MM.1S (cell line): ENCODE measurements around the gene ZNF45.
A peak's percentile ranks its signal among the peaks of the same experiment; 100 is the strongest.

Source experiments
- DNase-seq: peaks from one replicate; pipeline ENCODE4 v3.0.0-alpha.2; 2015
- H2AFZ ChIP-seq: fragments of 300-600 bp; sonication (generic); 2 replicates; pipeline ENCODE4 v1.6.0; 2016; ENCODE audit warnings: antibody characterized with exemption, low read length
- H3F3A ChIP-seq: fragments of 300-600 bp; sonication (generic); 2 replicates; pipeline ENCODE4 v1.6.1; 2016; ENCODE audit warnings: mild to moderate bottlenecking, antibody characterized with exemption, low read length, moderate library complexity, mixed read lengths; ENCODE audit not compliant: insufficient read depth
- H3K27ac ChIP-seq: fragments of 300-600 bp; sonication (generic); 2 replicates; pipeline ENCODE4 v1.5.1; 2016; ENCODE audit warnings: mild to moderate bottlenecking, low read length
- H3K27me3 ChIP-seq: fragments of 300-600 bp; sonication (generic); replicated peaks from 2 replicates; pipeline ENCODE4 v1.6.0; 2016; ENCODE audit warnings: low read length; ENCODE audit not compliant: insufficient read depth
- H3K36me3 ChIP-seq: fragments of 300-600 bp; sonication (generic); replicated peaks from 2 replicates; pipeline ENCODE4 v1.6.1; 2016; ENCODE audit warnings: mild to moderate bottlenecking, low read length, mixed read lengths; ENCODE audit not compliant: insufficient read depth
- H3K4me1 ChIP-seq: fragments of 300-600 bp; sonication (generic); 2 replicates; pipeline ENCODE4 v1.6.1; 2016; ENCODE audit warnings: low read length, mixed read lengths
- H3K4me2 ChIP-seq: fragments of 300-600 bp; sonication (generic); 2 replicates; pipeline ENCODE4 v1.6.0; 2016; ENCODE audit warnings: low read depth, low read length
- H3K4me3 ChIP-seq: fragments of 300-600 bp; sonication (generic); 2 replicates; pipeline ENCODE4 v1.5.1; 2016; ENCODE audit warnings: low read length, mixed read lengths
- H3K79me2 ChIP-seq: fragments of 300-600 bp; sonication (generic); 2 replicates; pipeline ENCODE4 v1.6.1; 2016; ENCODE audit warnings: mixed run types, low read length, mixed read lengths
- H3K9ac ChIP-seq: fragments of 300-600 bp; sonication (generic); 2 replicates; pipeline ENCODE4 v1.6.1; 2016; ENCODE audit warnings: low read length, mixed read lengths
- H3K9me2 ChIP-seq: fragments of 300-600 bp; sonication (generic); replicated peaks from 2 replicates; pipeline ENCODE4 v1.6.1; 2016; ENCODE audit warnings: mild to moderate bottlenecking, low read length, mixed read lengths; ENCODE audit not compliant: insufficient read depth
- H3K9me3 ChIP-seq: fragments of 300-600 bp; sonication (generic); replicated peaks from 2 replicates; pipeline ENCODE4 v1.6.1; 2016; ENCODE audit warnings: mild to moderate bottlenecking, low read length, mixed read lengths; ENCODE audit not compliant: insufficient read depth
- H4K20me1 ChIP-seq: fragments of 300-600 bp; sonication (generic); 2 replicates; pipeline ENCODE4 v1.6.1; 2016; ENCODE audit warnings: mild to moderate bottlenecking, low read length, moderate library complexity, mixed read lengths; ENCODE audit not compliant: insufficient read depth
- CTCF ChIP-seq: fragments of 300-600 bp; sonication (generic); IDR thresholded peaks from 2 replicates; pipeline ENCODE4 v1.5.1; 2016; ENCODE audit warnings: antibody characterized with exemption, low read length, mixed read lengths
- EZH2 ChIP-seq: fragments of 300-600 bp; sonication (generic); optimal IDR thresholded peaks from 2 replicates; pipeline ENCODE3; 2017; ENCODE audit warnings: low read depth, mild to moderate bottlenecking, antibody characterized with exemption, low read length, mixed read lengths
- EZH2phosphoT487 ChIP-seq: fragments of 300-600 bp; sonication (generic); IDR thresholded peaks from 2 replicates; pipeline ENCODE4 v1.6.1; 2018; ENCODE audit warnings: antibody characterized with exemption, low read length

ZNF45 gene

GRCh38 chr19:43934055-43934984, 762 bp downstream of the ZNF45 start:
- Histone ChIP-seq H3K4me3 (peak overlapping the region; percentile 72), H2AFZ (peak overlapping the region; percentile 86), H3K9ac (peak overlapping the region; percentile 58), H3K27ac (peak overlapping the region; percentile 26; the same call in 1 of the 2 replicates), H3K9me3 (no peaks in the 10 kb centered on the region), H3K79me2 (peaks cover 6% of the 10 kb centered on the region; the same call in 1 of the 2 replicates), H3K9me2 (no peaks in the 10 kb centered on the region), H3K36me3 (0 out of 2 replicates have a peak, but pooled peaks cover 3% of the 10 kb centered on the region), H3F3A (peaks cover 6% of the 10 kb centered on the region; the same call in 1 of the 2 replicates), H3K4me2 (peak overlapping the region; percentile 73), H3K27me3 (no peaks in the 10 kb centered on the region), H4K20me1 (no peaks in the 10 kb centered on the region), H3K4me1 (0 out of 2 replicates have a peak, but pooled peaks cover 8% of the 10 kb centered on the region)
- no peak for DNase-seq
- no peak for TF ChIP-seq EZH2phosphoT487
- TF ChIP-seq CTCF: no peak
- TF ChIP-seq EZH2: no peak

- H3K27ac ChIP-seq: no peak overlapping the region
- no peaks in the 10 kb centered on the region for H3K79me2 ChIP-seq
- H3K9me3 ChIP-seq: no peaks in the 10 kb centered on the region
- TF ChIP-seq CTCF: no peak
- TF ChIP-seq EZH2: no peak
- TF ChIP-seq EZH2phosphoT487: no peak
- H3F3A ChIP-seq: no peaks in the 10 kb centered on the region
- no peaks in the 10 kb centered on the region for H3K9me2 ChIP-seq
- H3K27me3 ChIP-seq: no peaks in the 10 kb centered on the region
- no peak overlapping the region for H3K4me2 ChIP-seq
- no peaks in the 10 kb centered on the region for H4K20me1 ChIP-seq
- DNase-seq: no peak
- H3K36me3 ChIP-seq: peaks cover 7% of the 10 kb centered on the region; the same call in 1 of the 2 replicates
- H3K4me3 ChIP-seq: no peak overlapping the region
- H2AFZ ChIP-seq: no peak overlapping the region
- H3K4me1 ChIP-seq: 0 out of 2 replicates have a peak, but pooled peaks cover under 1% of the 10 kb centered on the region
- H3K9ac ChIP-seq: no peak overlapping the region
Measured at GRCh38 chr19:43928820-43929219, 6.3 kb downstream of the ZNF45 start.

- no peaks in the 10 kb centered on the region for H3K9me2 ChIP-seq
- peaks cover 4% of the 10 kb centered on the region for H3K36me3 ChIP-seq
- no peaks in the 10 kb centered on the region for H3K4me1 ChIP-seq
- H3K27ac ChIP-seq: no peak overlapping the region
- no peak for TF ChIP-seq EZH2
- TF ChIP-seq EZH2phosphoT487: no peak
- no peak for TF ChIP-seq CTCF
- H3K27me3 ChIP-seq: no peaks in the 10 kb centered on the region
- no peak overlapping the region for H2AFZ ChIP-seq
- no peak overlapping the region for H3K9ac ChIP-seq
- no peaks in the 10 kb centered on the region for H3F3A ChIP-seq
- H3K4me2 ChIP-seq: no peak overlapping the region
- H3K9me3 ChIP-seq: no peaks in the 10 kb centered on the region
- no peak overlapping the region for H3K4me3 ChIP-seq
- no peaks in the 10 kb centered on the region for H3K79me2 ChIP-seq
- no peaks in the 10 kb centered on the region for H4K20me1 ChIP-seq
- no peak for DNase-seq
Measured at GRCh38 chr19:43923875-43924274, 11.2 kb downstream of the ZNF45 start.
